GM18873 (cell line): ENCODE data around the gene SLC22A31.
"Not testable (repeated sequence)": the region's sequence is repeated elsewhere in the genome, so short reads cannot be mapped to it uniquely, and the experiment has no call there.

Experiments used
- ATAC-seq: cut with Tn5 transposase; IDR thresholded peaks from one replicate; pipeline ENCODE4 v1.9.1; 2021; ENCODE audit warnings: mild to moderate bottlenecking, moderate library complexity, moderate number of reproducible peaks; ENCODE audit not compliant: unreplicated experiment, low FRiP score

Gene SLC22A31

GRCh38 chr16:89194340-89195311 is 5.7 kb downstream of the SLC22A31 start:
- no peak for ATAC-seq

- no peak for ATAC-seq
Measured at GRCh38 chr16:89193576-89194293, 6.6 kb downstream of the SLC22A31 start.

GRCh38 chr16:89192956-89193575 is 7.3 kb downstream of the SLC22A31 start:
- ATAC-seq: no peak

- ATAC-seq: not testable (repeated sequence)
Measured at GRCh38 chr16:89192186-89192955, 8.0 kb downstream of the SLC22A31 start.

DNA sequence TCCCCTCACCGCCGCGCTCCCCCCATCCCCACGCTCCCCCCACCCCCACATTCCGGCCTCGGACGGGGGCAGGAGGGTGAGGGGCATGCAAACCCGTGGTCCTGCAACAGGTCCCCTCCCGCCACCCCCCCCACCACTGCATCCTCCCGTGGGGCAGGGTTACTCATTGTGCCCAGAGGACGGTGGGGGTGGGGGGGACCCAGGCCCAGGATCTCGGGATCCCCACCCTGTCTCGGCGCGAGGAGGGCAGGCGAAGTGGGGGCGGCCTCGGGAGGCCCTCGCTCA is 8.5 kb downstream of the SLC22A31 start:
- no peak for ATAC-seq

DNA sequence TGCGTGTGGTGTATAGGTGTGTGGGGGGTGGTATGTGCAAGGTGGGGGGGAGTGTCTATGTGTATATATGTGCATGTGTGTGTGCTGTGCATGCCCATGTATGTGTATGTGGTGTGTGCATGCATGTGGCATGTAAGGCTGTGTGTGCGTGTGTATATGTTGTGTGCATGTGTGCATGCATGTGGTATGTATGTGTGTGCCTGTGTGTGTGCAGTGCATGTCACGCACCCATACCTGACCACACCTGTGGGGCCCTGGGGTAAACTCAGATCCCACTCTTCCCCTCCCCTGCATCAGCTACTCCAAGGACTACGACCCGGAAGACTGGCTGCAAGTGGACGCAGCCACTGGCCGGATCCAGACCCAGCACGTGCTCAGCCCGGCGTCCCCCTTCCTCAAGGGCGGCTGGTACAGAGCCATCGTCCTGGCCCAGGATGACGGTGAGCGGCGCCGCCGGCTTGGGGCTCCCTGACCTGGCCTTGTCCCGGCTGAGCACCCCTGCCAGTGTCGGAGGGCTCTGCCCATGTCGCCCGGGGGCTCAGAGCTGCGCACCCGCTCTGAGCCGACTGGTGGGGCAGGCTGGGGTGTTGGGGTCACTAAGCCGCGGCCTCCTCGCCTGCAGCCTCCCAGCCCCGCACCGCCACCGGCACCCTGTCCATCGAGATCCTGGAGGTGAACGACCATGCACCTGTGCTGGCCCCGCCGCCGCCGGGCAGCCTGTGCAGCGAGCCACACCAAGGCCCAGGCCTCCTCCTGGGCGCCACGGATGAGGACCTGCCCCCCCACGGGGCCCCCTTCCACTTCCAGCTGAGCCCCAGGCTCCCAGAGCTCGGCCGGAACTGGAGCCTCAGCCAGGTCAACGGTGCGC is 9.1 kb downstream of the SLC22A31 start:
- ATAC-seq: no peak

DNA sequence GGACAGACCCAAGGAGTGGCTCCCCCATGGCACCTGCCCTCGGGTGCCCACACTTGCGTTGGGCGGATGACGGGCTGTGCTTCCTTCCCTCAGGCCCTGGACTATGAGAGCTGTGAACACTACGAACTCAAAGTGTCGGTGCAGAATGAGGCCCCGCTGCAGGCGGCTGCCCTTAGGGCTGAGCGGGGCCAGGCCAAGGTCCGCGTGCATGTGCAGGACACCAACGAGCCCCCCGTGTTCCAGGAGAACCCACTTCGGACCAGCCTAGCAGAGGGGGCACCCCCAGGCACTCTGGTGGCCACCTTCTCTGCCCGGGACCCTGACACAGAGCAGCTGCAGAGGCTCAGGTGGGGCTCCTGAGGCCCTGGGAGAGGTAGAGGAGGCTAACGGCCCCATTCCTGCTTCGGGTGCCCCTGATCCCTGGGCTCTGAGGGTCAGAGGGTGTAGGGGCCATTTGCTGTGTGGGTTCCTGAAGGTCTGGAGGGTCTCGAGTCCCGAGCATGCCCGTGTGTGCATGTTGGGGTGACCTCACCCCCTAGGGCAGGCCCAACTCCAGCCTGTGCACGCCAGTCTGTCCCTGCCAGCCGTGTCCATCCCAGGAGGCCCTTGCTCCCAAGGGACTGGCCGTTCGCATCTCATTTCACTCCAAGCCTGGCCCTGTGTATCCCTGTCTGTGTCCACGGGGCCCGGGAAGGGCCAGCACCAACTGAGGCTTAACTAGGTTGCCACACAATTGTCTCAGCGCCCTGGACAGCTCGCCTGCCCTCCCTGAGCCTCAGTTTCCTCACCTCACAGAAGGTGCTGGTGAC is 10.0 kb downstream of the SLC22A31 start:
- ATAC-seq: no peak

GRCh38 chr16:89189358-89190025 is 10.8 kb downstream of the SLC22A31 start:
- ATAC-seq: no peak

- not testable (repeated sequence) for ATAC-seq
Measured at GRCh38 chr16:89188471-89189357, 11.6 kb downstream of the SLC22A31 start.

DNA sequence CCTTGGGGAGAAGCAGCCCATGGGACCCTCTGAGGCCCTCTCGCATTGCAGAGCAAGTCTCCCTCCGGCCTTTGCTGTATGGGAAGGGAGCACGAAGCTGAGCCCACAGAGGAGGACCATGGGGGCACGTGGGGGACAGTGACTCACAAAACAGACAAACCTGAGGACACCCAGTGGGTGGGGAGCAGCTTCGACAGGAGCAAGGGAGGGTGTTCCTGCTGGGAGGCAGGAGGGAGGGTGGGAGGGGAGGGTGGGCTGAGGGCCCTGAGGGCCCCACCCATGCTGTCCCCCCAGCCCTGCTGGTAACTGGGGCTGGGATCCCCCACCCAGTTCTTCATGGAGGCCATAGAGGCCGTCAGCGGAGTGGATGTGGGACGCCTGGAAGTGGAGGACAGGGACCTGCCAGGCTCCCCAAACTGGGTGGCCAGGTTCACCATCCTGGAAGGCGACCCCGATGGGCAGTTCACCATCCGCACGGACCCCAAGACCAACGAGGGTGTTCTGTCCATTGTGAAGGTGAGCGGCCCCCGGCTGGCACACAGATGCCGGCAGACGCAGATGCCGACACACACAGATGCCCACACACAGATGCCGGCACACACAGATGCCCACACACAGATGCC is 12.5 kb downstream of the SLC22A31 start:
- no peak for ATAC-seq

GRCh38 chr16:89187032-89187769 is 13.1 kb downstream of the SLC22A31 start:
- ATAC-seq: no peak

GRCh38 chr16:89186593-89187031 is 13.7 kb downstream of the SLC22A31 start:
- ATAC-seq: not testable (repeated sequence)

GRCh38 chr16:89185887-89186592 is 14.3 kb downstream of the SLC22A31 start:
- not testable (repeated sequence) for ATAC-seq

GRCh38 chr16:89184933-89185794 is 15.2 kb downstream of the SLC22A31 start:
- ATAC-seq: no peak

DNA sequence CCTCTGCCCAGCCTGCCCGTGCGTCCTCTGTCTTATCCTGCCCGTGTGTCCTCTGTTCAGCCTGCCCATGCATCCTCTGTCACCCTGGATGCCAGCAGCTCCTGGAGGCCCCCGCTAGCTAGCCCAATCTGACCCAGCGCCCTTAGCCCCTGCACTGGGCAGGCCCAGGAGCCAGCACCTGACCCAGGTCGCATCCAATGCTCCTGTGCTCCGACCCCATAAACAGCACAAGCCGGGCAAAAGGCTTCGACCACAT is 15.7 kb downstream of the SLC22A31 start:
- ATAC-seq: no peak
